Measurements from ENCODE around the gene GNB1L.

Gene GNB1L

DNA sequence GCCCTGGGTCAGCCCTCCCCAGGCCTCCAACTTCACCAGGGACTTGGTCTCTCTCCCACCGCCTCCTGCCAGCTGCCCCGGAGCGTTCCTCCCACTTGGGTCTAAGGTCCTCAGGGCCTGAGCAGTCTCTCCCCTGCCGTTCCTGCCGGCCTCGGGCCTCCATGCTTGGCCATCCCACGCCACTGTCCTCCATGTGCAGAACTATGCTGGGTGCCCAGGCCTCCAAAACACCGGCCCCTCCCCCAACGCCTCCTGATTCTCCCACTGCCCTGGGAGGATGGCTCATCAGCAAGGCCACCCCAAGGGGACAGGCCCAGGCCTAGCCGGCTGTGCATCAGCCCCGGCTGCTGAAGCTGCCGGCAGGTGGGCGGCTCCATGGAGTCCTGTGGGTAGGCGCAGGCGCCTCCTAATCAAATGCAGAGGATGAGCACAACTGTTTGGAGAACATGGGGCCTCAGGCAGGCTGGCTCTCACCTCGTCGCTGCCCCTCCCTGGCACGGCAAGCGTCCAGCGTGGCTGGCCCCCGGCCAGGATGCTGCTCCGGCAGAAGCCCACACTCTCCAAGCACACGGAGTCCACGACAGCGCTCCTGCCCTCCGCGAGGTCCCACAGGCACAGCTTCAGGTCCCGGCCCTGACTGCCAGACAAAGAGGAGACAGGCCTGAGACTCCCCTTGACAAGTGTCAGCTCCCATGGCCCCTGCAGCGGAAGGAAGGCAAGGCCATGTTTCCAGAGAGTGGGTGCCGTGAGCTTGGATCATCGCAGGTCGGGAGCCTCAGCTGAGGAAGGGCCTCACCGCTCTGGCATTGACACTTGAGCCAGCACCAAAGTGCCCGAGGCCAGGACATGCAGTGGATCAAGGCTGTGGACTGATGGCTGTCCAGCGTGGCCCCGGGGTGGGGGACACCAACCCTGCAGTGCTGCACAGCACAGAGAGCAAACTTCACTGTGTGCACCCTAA lies 42.6 kb downstream of the GNB1L start:
- in situ Hi-C loops (cut with HindIII; ENCODE audit: low sequenced_read_pairs) = no loop called here

DNA sequence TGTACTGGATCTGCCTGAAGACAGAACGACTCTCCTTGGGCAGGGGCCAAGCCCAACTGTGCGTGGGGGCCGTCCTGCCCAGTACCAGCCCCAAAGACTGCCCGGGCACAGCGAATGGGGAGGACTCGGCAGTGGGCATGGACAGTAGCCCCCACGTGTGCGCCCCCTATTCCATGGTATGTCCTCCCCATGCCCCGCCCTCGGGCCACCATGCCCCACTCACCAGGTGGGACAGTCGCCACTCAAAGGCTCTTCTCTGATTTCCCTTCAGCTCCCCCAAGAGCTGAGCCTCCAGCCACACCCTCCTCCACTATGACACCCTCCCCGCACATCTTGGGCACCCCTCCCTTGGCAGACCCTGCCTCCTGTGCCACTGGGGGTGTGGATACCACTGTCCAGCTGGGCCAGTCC lies 43.5 kb downstream of the GNB1L start:
- in situ Hi-C loops (cut with HindIII; ENCODE audit: low sequenced_read_pairs) = no loop called here

DNA sequence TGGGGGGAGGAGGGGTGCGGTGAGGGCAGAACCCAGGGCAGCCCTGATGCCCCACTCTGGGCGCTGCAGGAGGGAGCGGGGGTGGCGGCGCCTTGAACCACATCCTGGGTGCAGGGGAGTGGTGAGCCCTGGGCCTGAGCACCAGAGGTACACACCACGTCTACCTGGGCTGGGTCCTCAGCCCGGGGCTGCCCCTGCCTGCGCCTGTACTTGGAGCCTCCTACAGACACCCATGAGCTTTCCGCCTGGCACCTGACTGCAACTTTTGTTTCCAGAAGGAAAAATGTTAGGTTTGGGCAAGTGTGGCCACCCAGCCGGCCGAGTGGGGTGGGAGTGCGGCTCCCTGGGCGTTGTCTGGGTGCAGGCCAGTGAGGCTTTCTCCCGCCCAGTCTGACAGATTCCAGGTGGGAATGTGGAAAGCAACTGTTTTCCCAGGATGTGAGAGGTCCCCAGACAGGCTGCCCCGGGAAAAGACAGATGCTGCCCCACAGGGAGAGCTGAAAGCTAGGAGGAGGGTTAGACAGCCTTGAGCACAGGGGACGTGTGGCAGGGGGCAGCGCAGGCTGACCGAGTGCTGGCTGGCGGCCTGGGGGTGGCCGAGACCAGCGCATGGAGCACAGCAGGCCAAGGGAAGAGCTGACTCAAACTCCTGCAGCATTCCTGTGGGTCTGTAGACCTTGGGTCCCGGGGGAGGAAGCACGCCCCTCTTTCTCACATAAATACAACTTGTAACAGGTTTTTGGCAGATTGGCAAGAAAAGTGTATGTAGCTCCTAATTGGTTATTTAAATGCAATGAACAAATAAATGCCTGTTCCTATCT lies 44.1 kb downstream of the GNB1L start:
- in situ Hi-C loops (cut with HindIII; ENCODE audit: low sequenced_read_pairs) = no loop called here

DNA sequence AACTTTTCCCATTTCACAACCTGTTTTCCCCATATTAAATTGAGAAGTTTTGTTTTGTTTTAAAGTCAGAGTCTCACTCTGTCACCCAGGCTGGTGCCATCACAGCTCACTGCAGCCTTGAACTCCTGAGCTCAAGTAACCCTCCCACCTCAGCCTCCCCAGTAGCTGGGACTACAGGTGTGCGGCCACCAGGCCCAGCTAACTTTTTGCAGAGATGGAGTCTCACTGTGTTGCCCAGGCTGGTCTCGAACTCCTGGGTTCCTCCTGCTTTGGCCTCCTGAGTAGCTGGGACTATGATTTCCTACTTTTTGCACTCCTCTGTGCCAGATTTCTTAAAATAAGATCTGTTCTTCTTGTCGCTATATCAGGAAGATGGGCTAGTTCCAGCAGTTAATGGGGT lies 44.9 kb downstream of the GNB1L start:
- in situ Hi-C loops (cut with HindIII; ENCODE audit: low sequenced_read_pairs) = no loop called here

DNA sequence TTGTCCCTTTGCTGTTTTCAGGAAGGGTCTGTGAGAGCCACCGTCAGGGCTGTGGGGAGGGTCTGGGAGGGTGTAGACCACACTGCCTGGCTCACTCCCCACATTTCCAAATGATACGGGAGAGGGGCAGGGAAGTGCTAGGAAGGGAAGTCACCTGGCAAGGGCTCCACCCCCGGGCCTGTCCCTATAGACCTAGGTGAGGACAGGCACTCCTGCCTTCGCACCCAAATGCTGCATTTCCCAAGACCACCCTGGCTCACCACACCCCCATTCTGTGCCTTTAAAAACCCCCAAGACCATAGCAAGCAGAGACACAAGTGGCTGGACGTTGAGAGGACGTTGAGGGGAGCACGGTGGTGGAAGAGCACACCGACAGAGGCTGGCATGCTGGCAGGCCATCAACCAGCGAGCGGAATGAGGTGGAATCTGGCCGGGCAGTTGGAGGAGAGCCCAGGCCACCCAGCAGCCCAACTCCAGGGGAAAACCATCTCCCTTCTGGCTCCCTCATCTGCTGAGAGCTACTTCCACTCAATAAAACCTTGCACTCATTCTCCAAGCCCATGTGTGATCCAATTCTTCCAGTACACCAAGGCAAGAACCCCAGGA lies 45.7 kb downstream of the GNB1L start:
- in situ Hi-C loops (cut with HindIII; ENCODE audit: low sequenced_read_pairs) = no loop called here

DNA sequence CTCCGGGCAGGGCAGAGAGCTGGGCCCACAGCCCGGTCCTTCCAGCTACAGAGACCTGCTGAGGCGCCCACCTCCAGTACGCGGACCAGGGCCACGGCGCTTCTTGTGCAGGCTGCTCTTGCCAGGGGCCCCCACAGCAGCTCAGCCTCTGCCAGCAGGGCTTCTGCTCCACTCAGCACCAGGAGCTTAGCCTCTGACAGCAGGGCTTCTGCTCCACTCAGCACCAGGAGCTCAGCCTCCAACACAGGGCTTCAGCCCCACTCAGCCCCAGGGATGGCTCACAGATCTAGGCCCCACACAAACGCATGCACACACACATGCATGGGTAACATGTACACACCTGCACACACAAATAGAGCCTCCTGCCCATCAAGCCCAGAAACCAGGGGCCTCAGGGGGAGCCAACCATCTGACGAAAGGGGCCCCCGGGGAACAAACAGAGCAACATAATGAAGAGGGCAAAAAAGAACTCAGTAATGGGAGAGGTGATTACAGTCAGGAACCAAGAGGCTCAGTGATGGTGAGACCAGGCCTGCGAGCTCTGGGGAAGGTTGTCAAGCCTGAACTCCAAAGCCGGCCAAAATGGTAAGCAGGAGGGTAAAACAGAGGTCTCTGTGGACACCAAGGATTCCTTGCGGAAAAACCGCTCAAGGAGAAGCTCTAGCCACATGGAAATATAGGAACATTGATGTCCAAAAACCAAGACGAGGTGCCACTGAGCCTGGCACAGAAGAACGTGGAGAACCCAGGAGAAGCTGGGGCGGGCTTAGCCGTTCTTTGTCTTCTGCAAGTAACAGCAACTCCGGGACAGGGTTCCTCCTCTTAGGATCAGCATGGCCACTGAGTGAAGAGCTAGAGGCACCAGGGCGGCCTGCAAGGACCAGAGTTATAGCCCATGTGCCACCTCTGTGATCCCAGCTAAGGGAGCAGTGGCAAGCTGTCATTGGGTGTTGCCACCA lies 46.5 kb downstream of the GNB1L start:
- in situ Hi-C loops (cut with HindIII; ENCODE audit: low sequenced_read_pairs) = no loop called here

DNA sequence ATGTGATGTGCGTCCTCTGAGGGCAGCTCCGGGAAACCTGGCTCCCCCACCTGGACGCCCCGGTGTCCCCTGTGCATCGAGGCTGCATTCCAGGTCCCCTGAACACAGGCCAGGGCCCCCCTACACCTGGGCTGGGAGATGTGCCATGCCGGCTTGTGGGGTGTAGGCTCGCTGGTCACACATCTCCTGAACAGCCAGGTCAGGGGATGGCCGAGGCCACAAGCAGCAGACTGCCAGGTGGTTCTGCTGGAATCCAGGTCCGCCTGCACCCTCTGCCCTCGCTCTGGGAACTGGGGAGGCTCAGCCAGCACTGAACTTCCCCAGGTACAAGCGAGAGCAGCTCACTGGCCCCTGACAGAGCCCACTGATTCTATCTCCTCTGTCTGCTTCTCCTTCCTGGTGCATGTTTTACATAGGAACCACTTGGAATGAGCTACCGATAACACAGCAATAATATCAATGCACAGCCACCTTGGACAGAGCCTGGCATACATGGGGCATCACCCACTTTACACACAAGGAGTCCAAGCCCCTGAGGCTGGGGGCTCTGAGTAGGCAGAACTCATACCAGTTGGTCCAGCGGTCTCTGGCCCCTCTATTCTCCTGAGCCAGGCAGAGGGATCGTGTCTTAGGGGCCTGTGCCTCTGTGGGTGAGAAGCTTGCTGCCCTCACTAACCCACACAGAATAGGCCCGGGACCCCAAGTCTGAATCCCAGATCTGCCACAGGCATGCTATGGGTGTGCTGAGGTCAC lies 47.3 kb downstream of the GNB1L start:
- in situ Hi-C loops (cut with HindIII; ENCODE audit: low sequenced_read_pairs) = no loop called here

DNA sequence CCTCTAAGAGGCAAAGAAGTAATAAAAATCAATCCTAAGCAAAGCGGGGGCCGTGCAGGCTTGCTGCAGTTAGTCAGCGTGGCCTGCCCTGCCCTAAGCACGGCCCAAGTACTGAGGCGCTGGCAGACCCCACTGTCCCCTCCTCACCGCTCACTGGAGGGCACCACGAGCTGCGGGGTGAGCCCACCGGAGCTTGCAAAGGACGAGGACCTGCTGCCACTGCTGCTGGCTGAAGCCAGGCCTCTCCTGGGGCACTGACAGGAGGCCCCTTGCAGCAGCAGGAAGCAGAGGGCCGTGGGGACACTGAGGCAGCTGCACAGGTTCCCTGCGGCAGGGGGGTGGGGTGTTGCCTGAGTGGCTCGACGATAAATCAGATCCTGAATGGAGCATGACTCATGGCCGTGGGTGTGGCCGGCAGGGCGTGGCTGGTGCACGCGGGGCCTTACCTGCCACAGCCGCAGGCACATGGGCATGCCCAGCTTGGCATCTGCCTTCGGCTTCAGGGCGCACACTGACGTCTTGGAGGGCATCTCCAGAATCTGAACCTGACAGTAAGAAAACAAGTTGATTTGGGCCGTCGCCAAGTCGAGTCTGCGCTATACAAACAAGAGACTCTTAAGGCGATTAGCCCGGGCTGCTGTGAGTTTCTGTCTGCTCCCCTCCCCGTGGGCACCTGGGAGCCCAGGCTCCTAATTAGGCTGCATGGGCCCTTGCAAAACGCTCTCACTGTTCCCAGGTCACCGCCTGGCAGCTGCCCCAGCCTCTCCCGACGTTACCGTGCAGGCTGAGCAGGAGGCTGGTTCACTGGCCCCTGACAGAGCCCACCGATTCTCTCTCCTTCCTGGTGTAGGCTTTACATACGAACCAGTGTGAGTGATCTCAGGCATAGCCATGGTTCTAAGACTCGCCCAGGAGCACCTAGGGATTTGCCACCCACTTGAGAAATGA lies 48.2 kb downstream of the GNB1L start:
- in situ Hi-C loops (cut with HindIII; ENCODE audit: low sequenced_read_pairs) = no loop called here

DNA sequence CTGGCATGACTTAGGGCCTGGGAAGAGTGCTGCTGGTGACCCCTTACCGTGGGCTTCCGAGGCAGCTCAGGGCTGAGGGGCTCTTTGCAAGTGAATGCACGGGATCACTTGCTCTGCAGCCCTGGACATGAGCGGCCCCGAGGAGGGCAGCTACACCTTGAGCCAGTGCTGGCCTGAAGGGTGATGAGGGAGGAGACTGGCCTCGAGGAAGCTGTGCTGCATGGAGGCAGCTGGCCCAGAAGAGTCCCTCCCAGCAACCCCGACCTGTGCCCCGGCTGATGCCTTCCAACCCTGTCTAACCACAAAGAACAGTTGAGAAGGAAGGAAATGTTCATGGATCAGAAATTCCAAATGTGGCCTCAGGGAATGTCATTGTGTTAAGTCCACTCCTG lies 48.9 kb downstream of the GNB1L start:
- in situ Hi-C loops (cut with HindIII; ENCODE audit: low sequenced_read_pairs) = no loop called here

DNA sequence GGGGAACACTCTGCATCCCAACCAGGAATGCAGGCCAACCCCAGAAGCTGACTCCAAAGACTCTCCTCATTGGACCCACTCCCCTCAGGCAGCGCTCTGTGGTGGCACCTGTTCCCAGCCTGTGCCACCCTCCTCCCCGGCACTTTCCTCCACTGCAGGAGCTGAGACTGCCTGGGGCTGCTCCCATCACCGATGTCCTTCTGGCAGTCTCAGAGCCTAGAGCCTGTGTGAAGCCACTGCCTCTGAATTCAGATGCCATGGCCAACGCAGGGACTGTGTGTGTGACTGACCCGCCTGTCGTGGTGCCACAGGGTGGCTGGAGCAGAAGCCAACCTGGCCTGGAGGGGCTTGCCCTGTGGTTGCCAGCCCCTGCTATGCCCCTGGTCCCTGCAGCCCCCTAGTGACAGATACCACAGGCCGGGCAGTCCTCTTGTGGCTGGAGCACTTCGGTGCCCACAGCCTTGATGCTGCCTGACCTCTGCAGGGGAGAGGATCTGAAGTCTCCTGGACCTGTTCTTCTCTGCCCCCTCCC lies 50.9 kb downstream of the GNB1L start:
- in situ Hi-C loops (cut with HindIII; ENCODE audit: low sequenced_read_pairs) = no loop called here

DNA sequence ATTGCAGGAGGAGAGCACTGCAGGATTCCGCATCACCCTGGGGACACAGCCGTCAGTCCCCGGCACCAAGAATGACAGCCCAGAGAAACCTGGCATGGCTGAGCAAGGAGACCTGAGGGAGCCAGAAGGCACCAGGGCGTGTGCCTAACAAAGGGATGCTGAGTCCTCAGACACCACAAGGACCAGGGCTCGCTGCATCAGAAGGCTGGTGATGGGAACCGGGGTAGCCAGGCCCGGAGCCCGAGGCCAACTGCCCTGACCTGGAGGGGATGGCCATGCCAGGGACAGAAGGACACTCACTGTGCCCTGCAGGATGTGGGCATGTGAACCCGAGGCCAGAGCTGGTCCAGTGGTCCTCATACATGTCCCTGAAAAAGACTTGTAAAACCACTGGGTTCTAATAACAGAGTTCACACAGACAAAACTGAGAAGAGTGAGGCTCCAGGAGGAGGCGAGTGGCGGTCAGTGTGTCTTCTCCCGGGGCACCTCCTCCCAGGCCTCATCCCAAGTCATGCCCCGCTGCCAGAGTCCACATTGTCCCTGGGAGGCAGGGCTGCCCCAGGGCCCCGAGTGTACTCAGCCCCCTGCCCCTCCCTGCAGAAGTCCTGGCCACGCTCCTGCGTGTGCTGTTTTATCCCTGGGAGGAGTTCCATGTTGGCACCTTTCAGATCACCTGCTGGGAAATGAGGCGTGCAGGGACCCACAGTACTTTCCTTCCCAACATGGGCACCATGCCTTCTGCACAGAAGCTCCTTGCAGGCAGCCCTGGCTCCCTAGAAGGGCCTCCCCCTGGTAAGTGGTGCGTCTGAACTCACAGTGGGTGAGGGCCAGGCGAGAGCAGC lies 51.6 kb downstream of the GNB1L start:
- in situ Hi-C loops (cut with HindIII; ENCODE audit: low sequenced_read_pairs) = no loop called here

DNA sequence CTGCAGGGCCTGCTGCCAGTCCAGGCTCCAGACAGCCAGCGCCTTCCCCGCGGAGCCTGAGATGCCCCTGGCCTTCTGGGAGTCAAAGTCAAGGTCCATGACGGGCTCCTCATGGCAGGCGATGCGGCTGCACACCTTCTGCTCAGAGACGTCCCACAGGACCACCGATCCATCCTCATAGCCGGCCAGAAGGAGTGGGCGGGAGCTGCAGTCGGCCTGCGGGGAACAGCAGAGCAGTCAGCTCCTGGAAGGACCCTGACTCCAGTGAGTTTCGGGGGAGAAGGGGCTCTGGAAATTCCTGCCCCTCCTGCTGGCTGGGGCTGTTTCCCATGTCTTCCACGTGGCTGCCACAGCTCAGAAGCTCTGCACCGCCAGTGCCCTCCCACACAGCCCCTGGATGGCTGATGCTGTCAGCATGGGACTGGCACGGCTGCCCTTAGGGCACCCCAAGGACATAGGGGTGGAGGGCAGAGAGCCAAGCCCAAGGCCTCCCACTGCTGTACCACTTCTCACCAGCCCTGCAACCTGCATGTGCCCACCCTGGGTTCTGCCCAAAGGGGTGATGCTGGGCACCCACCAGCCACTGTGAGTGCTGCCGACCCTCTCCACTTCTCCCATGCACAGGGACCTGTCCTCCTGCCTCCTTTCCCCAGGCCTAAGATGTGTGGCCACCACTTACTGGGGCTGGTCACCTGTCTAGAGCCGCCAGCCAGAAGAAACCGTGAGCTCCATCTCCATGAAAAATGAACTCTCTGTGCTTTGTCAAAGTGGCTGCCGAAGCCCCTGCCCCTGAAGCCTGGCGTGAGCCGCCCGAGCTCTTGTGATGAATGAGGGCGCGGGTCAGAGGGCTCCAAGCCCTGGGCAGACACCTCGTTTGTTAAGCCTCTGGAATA lies 52.4 kb downstream of the GNB1L start:
- in situ Hi-C loops (cut with HindIII; ENCODE audit: low sequenced_read_pairs) = no loop called here

DNA sequence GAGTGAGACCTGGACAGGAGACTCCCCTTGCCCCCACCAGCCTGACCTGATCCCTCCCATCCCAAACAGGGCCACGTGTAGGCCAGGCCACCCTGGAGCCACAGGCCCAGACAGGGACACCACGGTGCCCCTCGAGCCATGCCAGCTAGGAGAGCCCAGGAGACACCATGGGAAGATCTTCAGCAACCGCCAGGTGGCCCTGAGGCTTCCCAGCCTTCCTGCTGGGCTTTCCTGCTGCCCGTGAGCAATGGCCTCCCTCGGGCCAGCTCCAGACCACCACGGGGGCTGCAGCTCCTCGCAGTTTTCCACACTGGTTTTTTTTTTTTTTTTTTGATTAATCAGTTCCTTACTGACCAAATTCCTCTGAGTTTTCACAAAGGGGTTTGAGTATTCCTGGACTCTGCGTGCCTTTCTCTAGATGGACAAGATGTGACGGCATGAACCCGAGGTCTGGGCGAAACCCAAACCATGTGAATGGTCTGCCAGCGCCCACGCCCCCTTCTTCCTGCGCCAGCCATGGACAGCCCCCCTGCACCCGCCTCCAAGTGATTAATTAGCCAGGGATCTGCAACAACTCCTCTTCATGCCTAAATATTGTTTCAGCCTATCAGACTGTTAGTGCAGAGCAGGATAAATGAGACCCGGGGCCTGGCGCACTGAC lies 53.2 kb downstream of the GNB1L start:
- in situ Hi-C loops (cut with HindIII; ENCODE audit: low sequenced_read_pairs) = no loop called here

DNA sequence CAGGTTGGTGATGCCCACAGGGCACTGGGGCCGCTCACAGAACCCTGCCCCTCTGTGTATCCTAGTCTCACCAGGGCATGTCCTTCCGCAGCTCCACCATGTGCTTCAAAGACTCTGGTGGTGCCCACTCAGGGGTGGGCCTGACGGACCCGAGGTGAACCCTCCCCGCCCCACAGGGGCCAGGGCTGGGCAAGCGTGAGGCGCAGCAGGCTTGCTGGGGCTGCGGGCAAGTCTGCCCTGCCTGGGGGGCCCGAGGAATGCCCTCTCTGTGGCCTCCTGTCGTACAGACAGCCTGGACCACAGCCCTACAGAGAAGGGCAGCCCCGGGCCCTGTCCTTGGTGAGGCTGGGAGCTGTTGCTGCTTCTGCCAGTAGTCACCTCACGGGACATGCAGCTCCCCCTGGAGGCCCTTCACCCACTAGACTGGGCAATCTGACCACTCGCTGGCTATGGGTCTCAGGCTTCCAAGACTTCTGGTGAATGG lies 53.9 kb downstream of the GNB1L start:
- in situ Hi-C loops (cut with HindIII; ENCODE audit: low sequenced_read_pairs) = no loop called here

DNA sequence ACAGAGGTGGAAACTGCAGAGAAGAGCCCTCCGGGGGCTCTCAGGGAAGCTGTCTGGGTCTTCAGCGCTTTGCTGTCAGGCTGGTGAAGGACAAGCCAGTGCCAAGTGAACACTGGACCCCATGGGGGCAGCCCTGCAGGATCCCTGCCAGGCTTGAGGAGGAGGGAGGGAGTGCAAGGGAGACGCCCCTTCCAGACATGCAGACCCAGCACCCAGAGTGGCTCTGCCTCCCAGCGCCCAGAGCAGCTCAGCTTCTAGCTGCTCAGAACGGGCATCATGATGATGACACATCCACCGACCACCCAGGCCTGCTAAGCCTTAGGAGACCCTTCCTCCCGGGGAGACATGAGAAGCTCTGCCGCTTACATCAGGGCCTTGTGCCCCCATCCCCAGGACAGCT lies 54.4 kb downstream of the GNB1L start:
- in situ Hi-C loops (cut with HindIII; ENCODE audit: low sequenced_read_pairs) = no loop called here
